Measurements from ENCODE around the gene CHAC1.

Gene CHAC1

GRCh38 chr15:40952901-40953712, at the start of gene CHAC1:
Gene CHAC1 (plus strand): TSS chr15:40953471. CDS start chr15:40953584, 113 bp downstream.
- DNase-seq (ENCODE audit: low spot score), result peak; percentile 97

- DNase-seq (ENCODE audit: low spot score), result no peak
Observed at GRCh38 chr15:40904552-40905201, 48.6 kb upstream of the CHAC1 start.

GRCh38 chr15:40906091-40906990, 46.9 kb upstream of the CHAC1 start:
- DNase-seq (ENCODE audit: low spot score), result peak; percentile 67

GRCh38 chr15:40906991-40907802, 46.1 kb upstream of the CHAC1 start:
- no peak for DNase-seq (ENCODE audit: low spot score)

- DNase-seq (ENCODE audit: low spot score), result no peak
Observed at GRCh38 chr15:40908095-40908494, 45.2 kb upstream of the CHAC1 start.

GRCh38 chr15:40909662-40910630, 43.3 kb upstream of the CHAC1 start:
- DNase-seq (ENCODE audit: low spot score), result no peak

GRCh38 chr15:40911141-40911540, 42.1 kb upstream of the CHAC1 start:
- DNase-seq (ENCODE audit: low spot score), result no peak

- DNase-seq (ENCODE audit: low spot score), result no peak
Observed at GRCh38 chr15:40911693-40912092, 41.6 kb upstream of the CHAC1 start.

- DNase-seq (ENCODE audit: low spot score), result no peak
Observed at GRCh38 chr15:40912478-40912877, 40.8 kb upstream of the CHAC1 start.

GRCh38 chr15:40914013-40914412, 39.3 kb upstream of the CHAC1 start:
- DNase-seq (ENCODE audit: low spot score), result no peak

- DNase-seq (ENCODE audit: low spot score), result no peak
Observed at GRCh38 chr15:40914486-40914885, 38.8 kb upstream of the CHAC1 start.

GRCh38 chr15:40915116-40915661, 38.1 kb upstream of the CHAC1 start:
- no peak for DNase-seq (ENCODE audit: low spot score)

- no peak for DNase-seq (ENCODE audit: low spot score)
Observed at GRCh38 chr15:40915679-40916078, 37.6 kb upstream of the CHAC1 start.

- no peak for DNase-seq (ENCODE audit: low spot score)
Observed at GRCh38 chr15:40917585-40917984, 35.7 kb upstream of the CHAC1 start.

GRCh38 chr15:40918146-40918798, 35.0 kb upstream of the CHAC1 start:
- DNase-seq (ENCODE audit: low spot score), result no peak

GRCh38 chr15:40918799-40919392, 34.4 kb upstream of the CHAC1 start:
- no peak for DNase-seq (ENCODE audit: low spot score)

GRCh38 chr15:40921949-40922607, 31.2 kb upstream of the CHAC1 start:
- no peak for DNase-seq (ENCODE audit: low spot score)

- DNase-seq (ENCODE audit: low spot score), result no peak
Observed at GRCh38 chr15:40922608-40923005, 30.7 kb upstream of the CHAC1 start.

GRCh38 chr15:40923551-40923950, 29.7 kb upstream of the CHAC1 start:
- DNase-seq (ENCODE audit: low spot score), result no peak

Data from hematopoietic multipotent progenitor cell treated with erythropoietin and hydrocortisone succinate and interleukin-3 and kit ligand, for 15 days (in vitro differentiated cells).